ENCODE measurements around the gene MAF.

The MAF gene

DNA sequence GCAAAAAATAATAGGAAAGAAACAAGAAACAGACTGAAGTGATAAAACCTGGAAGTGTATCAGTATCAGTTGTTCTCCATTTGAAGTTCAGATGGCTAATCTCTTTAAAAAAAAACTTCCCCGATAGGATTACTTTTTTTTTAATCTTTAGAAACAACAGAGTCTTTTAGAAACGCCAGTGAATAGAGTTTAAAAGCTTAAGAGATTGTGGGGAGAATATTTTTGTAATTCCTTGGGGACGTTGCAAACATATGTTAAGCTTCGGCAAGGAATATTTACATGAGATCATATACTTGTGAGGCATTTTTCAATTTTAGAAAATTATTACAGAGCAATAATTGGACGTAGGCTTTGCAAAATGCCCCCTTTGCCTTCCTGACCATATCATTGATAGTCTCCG lies 13.2 kb downstream of the MAF start:
- no peak for FAIRE-seq

DNA sequence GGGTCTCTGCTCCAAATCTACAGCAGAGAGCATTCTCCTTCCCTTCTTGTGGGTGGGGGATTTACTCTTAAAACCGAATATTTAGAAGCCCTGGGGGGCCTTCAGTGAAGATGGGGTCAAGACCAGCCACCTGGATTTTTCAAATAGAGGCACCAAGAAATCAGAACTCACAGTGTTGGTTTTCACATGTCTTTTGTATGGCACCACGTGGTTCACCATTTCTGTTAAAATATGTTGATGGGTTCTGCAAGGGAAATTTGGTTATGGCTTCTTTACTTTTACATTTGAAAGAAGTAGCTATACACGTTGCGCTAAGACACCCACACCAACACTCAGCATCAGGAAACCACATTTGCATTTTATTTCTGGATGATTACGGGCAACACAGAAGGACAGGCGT lies 17.7 kb downstream of the MAF start:
- no peak for FAIRE-seq

DNA sequence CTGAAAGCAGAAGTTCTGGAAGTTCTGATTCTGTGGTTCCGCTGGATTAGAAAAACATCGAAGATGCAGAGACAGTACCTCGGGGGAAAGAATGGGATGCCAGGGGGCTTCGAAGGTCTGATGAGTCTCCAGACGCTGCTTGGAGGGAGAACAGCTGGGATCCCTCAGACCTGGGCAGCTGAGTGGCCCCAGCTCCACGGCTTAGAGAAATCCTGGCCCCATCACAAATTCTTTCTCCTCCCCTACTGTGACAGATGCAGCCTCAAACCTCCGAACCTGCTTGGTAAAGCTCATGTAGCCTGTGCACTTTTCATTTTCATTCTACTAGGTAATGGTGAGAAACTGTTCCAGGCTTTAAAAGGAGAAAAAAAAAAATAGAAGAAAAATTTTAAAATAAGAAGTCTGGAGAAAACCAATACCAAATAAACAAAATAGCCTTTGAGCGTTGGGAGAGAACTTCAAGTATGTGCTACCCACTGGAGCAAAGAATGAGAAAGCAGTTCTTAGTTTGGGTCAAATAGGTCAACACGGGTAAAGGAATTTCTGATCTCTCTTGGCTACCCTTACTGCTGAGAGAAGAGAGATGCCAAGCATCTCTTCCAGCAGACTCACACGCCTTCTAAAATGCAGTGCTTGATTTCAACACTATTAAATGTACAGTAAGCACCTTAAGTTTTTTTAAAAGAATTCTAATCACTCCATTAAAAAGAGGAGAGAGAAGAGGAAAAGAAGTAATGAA lies 19.9 kb downstream of the MAF start:
- FAIRE-seq, result no peak

DNA sequence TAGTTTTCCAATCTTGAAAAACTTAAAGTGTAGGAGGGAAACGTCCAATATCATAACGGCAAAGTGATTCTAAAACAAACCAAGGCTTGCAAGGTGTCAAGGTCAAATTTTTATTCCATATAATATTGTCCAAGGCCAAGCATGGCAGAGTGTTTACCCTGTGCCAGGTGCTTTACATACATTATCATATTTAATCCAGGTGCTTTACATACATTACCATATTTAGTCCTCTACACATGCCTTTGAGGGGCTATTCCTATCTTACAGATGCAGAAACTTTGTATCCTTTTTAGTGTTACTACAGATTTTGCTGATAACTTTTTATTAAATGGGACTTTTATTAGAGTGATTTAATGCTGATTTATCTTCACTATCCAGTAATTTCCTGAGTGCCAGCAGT lies 23.9 kb downstream of the MAF start:
- FAIRE-seq, result no peak

DNA sequence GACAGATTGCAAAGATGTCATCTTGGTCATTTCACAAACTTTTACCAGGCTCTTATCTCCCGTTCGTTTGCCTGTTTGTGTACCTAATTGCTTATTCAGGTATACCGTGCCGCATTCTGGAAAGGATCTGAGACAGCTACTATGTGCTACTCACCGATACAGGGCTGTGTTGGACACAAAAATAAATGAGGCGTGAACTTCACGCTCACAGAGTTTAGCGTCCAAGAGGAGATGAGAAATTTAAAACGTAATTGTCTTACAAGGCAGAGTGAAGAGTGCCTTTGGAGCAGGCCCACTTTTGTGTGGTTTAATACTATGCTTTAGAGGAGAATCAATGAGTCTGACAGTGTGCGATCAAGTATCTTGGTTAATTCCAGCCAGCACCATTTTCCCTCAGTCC lies 26.7 kb downstream of the MAF start:
- no peak for FAIRE-seq

DNA sequence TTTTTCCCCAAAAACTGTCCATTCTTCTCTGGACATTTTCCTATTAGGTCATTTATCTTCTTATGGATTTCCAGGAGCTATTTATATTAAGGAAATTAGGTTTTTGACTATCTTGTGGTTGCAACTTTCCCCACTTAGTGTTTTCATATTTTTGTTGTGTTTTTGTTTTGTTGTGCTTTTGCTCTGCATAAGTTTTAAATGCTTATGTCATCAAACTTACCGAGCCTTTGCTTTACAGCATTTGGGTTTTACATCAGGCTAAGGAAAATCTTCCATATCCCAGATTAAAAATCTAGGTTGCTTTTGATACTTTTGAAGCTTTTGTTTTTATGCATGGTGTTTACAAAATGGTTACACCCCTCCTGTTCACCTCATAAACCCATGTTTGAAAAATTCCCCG lies 27.5 kb downstream of the MAF start:
- no peak for FAIRE-seq

DNA sequence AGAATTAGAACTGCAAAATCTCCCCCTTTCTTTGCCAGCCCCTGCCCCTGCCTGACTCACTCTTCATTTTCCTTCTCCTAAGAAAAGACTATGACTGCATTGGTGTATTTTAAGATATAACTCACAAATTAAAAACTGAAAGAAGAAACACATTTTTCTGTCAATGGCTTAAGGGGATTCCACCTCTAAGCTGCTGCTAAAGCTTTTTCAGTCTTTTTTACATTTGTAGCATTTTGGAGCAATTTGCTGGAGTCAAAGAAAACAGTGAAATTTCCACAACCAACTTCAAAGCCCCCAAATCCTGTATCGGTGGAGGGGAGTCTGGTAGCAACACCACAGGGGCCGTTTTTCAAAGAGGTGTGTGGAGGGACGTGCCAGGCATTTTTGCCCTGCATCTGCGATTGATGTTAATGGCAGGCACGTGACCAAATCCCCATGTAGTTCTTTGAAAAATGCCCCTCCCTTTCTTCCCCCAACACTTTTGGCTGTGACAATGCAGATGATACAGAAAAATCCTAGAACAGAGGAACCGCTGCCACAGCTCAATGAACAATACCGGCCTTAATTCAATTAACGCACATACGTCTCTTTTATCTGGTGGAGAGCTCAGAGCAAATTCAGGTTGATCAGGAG lies 28.5 kb downstream of the MAF start:
- no peak for FAIRE-seq

DNA sequence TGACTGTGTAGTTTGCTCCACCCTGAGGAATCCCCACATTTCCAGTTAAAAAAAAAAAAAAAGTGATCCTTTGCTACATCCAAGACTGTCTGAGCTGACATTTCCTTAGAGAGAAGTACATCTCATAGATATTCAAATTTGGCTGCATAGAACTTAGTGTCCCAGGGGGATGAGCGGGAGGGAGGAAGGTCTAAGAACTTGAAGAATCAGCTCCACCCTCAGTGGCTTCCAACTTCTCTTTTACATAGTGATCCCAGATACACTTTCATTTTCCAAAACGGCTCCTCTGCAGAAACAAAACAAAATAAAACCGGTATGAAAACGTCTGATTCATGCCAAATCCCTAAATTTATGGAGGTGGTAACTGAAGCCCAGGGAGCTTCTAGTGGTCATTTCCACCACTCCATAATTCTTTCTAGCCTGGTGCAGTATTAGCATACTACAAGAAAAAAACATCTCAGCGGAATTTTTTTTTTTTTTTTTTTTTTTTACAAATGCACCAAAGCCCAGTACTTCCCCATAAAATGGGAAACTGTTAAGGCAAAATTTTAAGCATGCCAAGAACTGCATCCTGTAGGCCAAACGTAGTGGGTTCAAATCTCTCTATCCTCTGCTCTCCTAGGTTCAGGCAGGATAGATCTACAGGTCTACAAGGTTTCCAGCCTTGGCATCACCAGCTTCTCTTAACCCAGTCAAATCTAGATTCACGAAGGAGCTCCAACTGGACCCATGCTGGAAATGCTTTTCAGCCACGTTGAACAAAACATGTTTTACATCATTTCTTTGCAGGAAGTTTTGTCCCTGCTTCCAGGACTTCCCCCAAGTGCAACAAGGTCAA lies 29.3 kb downstream of the MAF start:
- FAIRE-seq, result no peak

DNA sequence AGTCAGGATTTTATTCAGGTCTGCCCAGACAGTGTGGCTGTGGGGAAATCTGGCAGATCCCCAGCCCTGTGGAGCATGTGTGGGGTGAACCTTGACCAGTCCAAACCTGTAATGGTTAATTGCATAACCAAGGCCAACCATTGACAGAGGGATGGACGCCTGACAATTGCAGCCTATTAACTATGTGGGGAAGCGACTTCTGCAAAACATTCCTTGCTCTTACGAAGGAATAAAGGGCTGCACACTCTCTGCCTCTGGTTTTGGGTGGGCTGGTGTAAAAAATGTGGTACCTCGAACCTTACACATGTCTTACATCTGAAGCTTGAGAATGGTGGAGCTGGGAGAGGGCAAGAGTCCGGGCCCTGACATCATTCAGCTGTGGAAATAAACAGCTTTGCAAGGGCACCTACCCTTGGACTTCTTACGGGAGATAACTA lies 35.8 kb downstream of the MAF start:
- no peak for FAIRE-seq

DNA sequence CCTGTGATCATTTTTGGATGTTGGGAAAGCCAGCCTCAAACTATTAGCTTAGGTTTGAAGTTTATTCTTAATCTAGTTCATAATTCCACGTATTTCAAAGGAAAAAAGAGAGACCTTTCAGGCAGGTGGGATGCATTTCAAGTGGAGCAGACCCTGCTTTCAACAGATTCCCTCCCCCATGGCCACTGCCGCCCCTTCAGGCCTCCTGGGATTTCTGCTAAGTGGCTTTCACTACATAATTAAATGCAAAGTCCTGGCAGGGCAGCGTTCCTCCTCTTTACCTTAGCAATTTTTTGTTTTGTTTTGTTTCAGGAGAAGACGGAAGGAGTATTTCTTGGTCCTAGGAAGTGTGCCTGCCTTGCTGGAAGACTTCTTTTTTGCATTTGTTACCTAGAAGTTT lies 36.6 kb downstream of the MAF start:
- no peak for FAIRE-seq

DNA sequence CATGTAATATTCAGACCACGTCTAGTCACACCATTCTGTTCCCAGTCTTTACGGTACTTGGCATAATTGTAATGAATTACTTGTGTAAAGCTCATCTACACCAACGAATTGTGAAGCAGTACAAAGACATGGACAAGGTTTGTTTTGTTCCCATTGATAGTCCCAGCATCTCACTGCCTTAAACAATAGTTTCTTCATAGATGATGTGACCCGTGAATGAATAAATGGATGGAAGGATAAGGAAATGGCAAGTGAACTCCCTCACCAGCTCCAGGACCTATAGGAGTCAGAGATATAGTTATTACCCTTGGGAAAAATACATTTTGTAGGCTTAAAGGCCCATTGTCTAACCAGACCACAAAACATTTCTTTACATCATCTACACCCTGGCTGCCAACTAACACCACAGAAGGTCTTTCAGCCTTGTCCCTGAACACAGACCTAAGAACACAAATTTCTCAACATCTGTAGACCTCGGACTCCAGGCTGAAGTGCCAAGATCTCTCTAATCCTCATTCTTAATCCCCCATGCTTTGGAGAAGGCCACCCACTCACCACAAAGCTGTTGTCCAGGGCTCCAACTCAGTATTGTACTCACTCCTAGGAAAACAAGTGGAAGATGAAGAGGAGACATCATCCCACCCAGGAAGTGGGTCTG lies 38.2 kb downstream of the MAF start:
- no peak for FAIRE-seq

DNA sequence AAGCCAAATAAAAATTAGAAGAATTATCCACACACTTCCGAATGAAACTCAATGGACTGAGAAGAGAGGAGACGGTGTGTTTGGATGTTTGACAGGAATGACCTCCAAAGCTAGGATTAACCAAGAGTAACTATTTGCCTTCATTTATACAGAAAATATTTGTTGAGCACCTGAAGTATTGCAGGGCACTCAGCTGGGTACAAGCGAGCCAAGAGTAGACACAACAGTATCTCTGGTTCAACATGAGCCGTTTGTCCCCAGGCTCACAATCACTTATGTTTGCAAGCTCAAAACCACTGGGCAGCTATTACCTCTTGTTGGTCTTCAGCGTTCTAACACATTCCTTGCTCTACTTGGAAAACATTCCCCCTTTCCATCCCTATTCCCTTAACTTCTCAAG lies 38.8 kb downstream of the MAF start:
- FAIRE-seq, result no peak

DNA sequence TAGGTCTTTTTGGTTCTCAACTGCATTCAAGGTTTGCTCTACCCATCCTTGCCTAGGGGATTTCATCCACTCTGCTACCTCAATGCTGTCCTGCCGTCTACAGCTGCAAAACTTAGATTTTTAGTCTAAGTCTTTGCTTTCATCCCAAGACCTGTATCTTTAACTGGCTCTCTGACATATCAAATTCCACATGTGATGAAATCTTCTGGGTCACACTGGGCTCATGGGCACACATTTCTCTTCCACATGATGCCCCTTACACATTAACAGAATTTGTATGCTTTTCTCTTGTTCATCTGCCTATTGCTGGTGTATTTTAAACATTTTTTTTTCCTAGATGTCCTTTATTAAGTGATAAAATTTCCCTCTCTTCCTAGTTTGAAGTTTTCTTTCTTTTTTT lies 39.6 kb downstream of the MAF start:
- FAIRE-seq, result no peak

DNA sequence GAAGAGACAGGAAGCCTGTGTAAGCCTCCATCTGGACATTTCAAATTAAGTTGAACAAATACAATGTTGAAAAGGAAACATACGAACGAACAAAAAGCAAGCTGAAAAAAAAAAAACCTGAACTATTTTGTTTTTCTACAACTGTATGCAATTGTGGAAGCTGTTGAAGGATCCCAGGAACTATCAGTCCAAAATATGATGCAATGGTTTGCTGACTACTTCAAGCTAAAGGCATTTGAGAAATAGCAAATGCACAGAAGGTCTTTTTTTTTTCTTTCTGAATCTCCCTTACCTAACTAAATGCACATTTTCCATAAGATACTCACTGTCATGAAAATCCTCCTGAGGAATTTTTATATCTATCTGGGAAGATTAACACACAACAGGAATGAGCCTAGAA lies 40.2 kb downstream of the MAF start:
- no peak for FAIRE-seq

DNA sequence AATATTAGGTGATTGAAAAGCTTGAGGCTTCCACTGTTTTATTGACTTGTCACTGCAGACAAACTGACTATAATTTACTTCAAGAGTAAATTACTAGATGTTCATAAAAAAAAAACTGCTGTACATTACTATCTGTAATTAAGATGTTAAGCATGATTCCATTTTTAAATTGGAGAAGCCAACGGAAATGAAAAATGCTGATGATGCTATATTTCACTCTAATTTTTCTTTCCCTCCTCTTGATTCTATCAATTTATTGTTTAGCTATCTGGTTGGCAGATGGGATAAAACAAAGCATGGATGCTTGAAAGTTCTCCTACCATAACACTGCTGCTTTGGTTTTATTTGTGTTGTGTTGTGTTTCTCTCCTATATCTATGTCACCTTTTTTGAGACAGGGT lies 41.0 kb downstream of the MAF start:
- no peak for FAIRE-seq

DNA sequence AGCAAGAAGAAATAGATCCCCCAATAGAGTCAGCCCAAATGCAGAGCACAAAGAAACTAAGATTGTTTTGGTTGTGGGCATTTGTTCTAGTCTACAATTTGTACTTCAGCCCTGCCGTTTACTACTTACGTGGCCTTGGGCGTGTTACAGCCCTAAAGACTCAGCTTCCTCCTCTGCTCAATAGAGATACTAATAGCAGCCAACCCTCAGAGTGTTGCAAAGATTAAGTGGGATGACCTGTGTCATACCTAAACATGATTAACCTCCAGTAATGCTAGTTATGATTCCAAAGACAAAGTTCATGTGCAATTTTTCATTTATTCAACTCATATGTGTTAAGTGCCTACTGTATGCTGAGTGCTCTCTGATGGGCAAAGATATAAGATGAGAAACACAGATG lies 43.1 kb downstream of the MAF start:
- no peak for FAIRE-seq

DNA sequence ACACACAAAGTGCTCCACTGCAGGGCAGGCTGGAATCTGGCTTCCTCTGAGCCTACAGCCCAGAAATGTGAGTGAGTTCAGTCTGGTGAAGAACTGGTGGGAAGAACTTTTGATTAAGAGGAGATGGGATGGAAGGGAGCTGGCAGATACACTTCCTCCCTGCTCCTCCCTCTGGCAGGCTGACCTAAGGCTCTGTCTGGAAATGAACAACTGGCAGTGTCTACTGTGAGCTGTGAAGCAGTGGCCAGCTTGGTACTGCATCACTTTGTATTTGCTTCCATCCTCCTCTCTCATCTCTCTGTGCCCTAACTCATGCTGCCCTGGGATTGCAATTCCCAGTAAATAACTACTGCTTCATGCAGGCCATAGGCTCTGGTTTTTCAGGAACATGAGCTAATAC lies 45.6 kb downstream of the MAF start:
- FAIRE-seq, result no peak

DNA sequence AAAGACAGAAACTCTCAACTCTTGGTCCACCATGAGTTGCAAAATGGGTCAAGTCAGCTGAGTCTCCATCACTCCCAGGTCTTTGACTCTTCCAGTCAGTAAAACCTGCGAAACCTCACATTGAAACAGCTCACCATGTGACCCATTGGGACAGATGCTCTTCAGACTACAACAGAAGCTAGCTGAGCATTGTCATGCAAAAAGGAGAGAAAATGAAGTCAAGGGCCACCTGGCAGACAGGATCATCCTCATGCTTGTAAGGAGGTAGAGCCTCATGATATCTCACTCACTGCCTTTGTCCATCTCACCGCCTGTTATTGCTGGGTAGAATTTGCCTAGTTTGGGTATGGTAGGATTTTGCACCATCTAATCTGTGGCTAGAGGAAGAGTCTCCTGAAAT lies 50.2 kb downstream of the MAF start:
- FAIRE-seq, result no peak

DNA sequence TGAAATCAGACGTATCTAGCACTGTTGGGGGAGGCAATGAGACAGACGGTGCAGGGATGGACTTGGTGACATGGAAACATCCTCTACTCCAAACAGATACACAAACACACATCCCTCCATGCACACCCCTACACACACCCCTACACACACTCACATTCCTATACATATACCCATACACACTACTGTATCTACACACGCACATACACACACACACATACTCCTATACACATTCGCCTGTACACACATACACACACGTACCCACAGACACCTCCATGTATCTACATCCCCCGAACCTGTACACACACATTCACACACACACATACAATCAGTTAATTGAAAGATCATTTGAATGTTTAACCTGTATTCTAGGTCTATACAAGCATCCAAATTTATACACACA lies 53.5 kb downstream of the MAF start:
- FAIRE-seq, result no peak

Measured in A204.1 (cell line).